ENCODE results near the gene SLCO2A1. TPM values are rescaled to one million over a fixed set of nuclear protein-coding genes. Genes with fewer than 3 reads are reported as not detected.

SLCO2A1 gene
- total RNA-seq, 3 donors from 2014 or later = 4.2 to 11.1 (median 7.5) TPM

GRCh38 chr3:134035836-134036235 lies 6.1 kb upstream of the SLCO2A1 start:
- Histone ChIP-seq H3K4me3 (no peak overlapping the region), H3K36me3 (no peaks in the 10 kb centered on the region), H3K4me1 (no peaks in the 10 kb centered on the region), H3K27me3 (no peaks in the 10 kb centered on the region), H3K9me3 (no peaks in the 10 kb centered on the region), H3K27ac (no peak overlapping the region)
- intact Hi-C loops (cut with DNase I; ENCODE audit: low total_unique reads) = no loop called here
- TF ChIP-seq POLR2A (IDR thresholded peaks at IDR 0.05) (no peak), POLR2AphosphoS5 (IDR thresholded peaks at IDR 0.05) (no peak), CTCF (IDR thresholded peaks at IDR 0.05) (no peak)
- DNase-seq (ENCODE audit: low spot score in 2 of 2) = no peak

GRCh38 chr3:134034005-134034785 lies 4.5 kb upstream of the SLCO2A1 start:
- Histone ChIP-seq H3K27ac (no peak overlapping the region), H3K36me3 (no peaks in the 10 kb centered on the region), H3K9me3 (no peaks in the 10 kb centered on the region), H3K27me3 (no peaks in the 10 kb centered on the region), H3K4me1 (no peaks in the 10 kb centered on the region), H3K4me3 (no peak overlapping the region)
- intact Hi-C loops (cut with DNase I; ENCODE audit: low total_unique reads) = no loop called here
- TF ChIP-seq CTCF (IDR thresholded peaks at IDR 0.05) = no peak
- no peak for DNase-seq (ENCODE audit: low spot score in 2 of 2)

GRCh38 chr3:134033315-134033996 lies 3.7 kb upstream of the SLCO2A1 start:
- intact Hi-C loops (cut with DNase I; ENCODE audit: low total_unique reads) = no loop called here
- DNase-seq (ENCODE audit: low spot score in 2 of 2) = no peak
- H3K36me3 ChIP-seq = no peaks in the 10 kb centered on the region
- H3K4me1 ChIP-seq = no peaks in the 10 kb centered on the region
- no peak overlapping the region for H3K27ac ChIP-seq
- no peaks in the 10 kb centered on the region for H3K9me3 ChIP-seq
- no peak overlapping the region for H3K4me3 ChIP-seq
- TF ChIP-seq POLR2A (IDR thresholded peaks at IDR 0.05) = no peak
- no peak for TF ChIP-seq POLR2AphosphoS5 (IDR thresholded peaks at IDR 0.05)
- no peak for TF ChIP-seq CTCF (IDR thresholded peaks at IDR 0.05)
- H3K27me3 ChIP-seq = peaks cover 0 to 7% of the 10 kb centered on the region in 2 donors

GRCh38 chr3:134031348-134031915 lies 1.7 kb upstream of the SLCO2A1 start:
- Histone ChIP-seq H3K27ac (no peak overlapping the region), H3K27me3 (peaks cover 0 to 8% of the 10 kb centered on the region in 2 donors), H3K4me3 (no peak overlapping the region), H3K4me1 (no peaks in the 10 kb centered on the region), H3K9me3 (no peaks in the 10 kb centered on the region), H3K36me3 (no peaks in the 10 kb centered on the region)
- no peak for DNase-seq (ENCODE audit: low spot score in 2 of 2)
- TF ChIP-seq POLR2AphosphoS5 (IDR thresholded peaks at IDR 0.05) (no peak), POLR2A (IDR thresholded peaks at IDR 0.05) (no peak), CTCF (IDR thresholded peaks at IDR 0.05) (no peak)
- intact Hi-C loops (cut with DNase I; ENCODE audit: low total_unique reads) = no loop called here

Measured in breast epithelium (tissue), 4 donors.